GM18867 (cell line): Measurements from ENCODE around the gene PRKAG1.
A peak's percentile ranks its signal among the peaks of the same experiment; 100 is the strongest.

ENCODE experiments used
- ATAC-seq: cut with Tn5 transposase; IDR thresholded peaks from one replicate; pipeline ENCODE4 v1.9.1; 2021; ENCODE audit warnings: mild to moderate bottlenecking, moderate library complexity; ENCODE audit not compliant: unreplicated experiment

The PRKAG1 gene

DNA sequence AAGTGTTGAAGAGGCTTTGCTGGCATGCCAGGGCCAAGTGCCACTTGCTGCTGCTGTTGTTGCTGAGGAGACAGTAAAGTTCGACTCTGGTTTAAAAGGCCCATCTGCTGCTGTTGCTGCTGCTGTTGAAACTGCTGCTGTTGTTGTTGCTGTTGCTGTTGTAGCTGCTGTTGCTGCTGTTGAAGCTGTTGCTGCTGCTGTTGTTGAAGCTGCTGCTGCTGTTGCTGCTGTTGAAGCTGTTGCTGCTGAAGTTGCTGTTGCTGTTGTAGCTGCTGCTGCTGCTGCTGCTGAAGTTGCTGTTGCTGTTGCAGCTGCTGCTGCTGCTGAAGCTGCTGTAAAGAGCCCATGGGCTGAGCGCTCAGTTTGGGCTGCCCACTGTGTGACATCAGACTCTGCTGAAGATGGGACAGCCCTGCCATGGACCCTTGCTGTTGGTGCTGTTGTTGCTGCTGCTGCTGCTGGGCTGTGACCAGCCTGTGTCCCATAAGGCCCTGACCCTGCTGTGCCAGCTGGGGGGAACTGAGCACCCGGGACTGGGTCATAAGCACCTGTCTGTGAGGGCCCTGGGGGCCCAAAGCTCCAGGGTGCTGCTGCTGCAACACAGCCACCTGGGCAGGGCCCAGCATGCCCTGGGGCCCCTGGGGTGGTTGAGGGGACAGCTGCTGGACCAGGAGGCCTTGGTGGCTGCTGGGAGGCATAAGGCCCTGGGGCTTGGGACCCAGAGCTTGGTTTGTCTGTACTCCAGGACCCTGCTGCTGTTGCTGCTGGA is 14.3 kb upstream of the PRKAG1 start:
- no peak for ATAC-seq

DNA sequence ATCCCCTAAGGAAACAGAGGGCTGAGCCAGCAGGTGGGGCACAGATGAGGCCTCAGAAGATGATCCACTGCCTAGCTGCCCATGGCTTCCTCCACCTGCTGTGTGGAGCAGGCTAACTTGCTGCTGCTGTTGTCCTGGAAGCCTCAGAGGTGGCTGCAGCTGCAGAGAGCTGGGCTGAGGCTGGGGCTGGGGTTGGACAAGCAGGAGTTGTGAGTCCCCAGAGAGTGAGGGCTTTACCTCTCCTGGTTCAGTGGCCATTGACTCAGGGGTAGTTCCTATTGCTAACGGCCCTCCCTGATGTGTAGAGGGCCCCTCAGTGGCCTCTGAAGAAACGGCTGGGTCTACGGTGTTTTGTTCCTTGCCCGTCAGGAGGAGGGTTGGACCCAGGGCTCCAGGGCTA is 13.7 kb upstream of the PRKAG1 start:
- no peak for ATAC-seq

DNA sequence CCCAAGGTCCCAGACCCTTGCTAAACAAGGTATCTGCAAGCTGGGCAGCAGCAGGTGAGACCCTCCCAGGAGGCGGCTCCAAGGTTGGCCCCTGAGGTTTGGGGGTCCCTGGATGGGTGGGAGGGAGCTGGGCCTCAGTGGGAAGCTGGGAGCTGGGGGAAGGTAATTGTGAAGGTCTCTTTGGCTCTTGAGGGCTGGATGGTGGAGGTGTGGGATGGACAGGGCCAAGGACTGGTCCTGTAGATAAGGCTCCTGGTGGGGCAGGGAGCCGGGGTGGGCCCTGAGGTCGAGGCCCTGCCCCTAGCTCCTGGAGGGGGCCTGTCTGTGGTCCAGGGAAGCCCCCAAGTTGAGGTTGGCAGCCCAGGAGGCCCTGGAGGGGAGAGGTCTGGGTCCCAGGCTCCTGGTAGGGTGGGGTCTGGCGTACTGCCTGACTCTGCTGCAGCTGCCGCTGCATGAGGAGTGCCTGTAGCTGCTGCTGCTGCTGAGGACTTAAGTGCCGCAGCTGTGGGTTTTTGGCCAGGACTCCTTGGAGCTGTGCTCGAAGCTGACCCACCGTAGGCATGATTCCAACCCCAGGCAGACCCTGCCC is 13.1 kb upstream of the PRKAG1 start:
- ATAC-seq = no peak

DNA sequence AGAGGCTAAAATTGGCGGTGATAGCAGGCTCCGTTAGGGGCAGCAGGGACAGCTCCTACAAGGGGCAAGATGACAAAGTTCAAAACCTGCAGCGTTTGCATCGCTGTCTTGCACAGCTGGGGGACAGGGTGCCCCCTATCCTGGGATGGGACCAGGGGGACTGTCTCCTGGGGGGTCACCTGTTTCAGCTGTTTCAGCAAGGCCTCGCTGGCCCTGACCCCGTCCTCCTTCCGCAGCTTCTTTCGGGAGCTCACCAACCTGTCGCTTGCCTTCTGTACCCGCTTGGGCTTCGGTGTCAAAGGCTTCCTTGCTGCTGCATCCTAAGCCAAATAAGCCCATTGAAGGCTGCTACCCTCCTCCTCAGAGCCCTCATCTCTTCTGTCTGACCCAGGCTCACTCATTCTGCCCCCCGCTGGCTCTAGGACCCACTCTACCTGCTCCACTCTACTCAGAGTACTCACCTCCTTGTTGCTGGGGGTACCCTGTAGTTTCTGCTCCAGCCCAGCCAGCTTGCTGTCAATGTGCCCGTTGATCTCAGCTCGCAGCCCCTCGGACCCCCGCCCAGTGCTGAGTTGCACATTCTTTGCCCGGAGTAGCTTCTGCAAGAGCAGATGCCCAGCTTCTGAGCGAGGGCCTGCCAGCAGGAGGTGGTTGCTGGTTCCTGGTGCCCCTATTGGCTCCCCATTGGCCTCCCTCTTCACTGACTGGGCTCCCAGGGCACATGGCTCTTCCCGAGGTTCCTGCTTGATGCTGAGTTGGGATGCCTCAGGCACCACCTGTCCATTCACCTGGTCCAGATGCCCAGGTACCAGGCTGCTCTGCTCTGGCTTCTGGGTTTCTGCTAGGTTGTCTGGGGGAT is 12.4 kb upstream of the PRKAG1 start:
- no peak for ATAC-seq

DNA sequence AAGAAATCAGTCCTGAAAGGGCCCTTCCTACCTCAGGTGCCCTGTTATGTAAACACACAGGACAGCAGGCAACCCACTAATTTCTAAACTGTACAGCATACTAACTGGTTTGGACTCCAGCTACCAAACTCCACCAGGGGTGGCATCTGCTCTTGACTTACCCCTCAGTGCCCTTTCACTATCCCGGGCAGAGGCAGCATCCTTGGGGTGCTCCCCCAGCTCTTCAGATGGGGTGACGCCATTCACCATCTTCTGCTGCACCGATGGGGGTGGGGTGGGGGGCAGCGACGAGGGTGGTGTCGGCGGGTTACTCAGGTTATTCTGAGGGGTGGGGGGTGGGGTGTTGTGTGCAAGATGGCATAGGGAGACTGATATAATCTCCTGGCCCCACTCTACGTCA is 11.5 kb upstream of the PRKAG1 start:
- no peak for ATAC-seq

DNA sequence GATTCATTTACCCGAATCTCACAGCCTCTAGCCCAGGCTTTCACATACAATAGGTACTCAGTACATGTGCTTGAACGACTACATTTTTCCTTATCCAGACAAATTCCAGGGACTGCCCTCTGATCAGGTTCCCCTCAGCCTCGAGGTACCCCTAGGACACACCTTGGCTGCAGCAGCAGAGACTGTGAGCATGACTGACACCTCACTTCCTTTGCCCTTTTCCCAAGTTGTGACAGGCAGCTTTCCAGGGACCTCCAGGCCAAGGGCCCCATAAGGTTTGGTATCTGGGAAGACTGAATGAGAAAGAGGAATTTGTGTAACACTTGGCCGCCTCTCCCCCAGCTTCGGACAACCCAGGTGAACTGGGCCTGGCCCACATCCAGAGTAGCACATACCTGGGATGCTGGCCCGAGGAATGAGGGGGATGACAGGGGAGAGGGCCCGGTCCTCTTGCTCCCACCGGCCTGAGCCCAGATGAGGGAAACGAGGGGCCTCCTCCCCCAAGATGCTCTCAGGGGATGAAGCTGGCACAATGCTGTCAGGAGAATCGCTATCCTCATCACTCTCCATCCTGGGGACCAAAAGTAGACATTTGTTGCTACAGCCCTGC is 10.2 kb upstream of the PRKAG1 start:
- no peak for ATAC-seq

DNA sequence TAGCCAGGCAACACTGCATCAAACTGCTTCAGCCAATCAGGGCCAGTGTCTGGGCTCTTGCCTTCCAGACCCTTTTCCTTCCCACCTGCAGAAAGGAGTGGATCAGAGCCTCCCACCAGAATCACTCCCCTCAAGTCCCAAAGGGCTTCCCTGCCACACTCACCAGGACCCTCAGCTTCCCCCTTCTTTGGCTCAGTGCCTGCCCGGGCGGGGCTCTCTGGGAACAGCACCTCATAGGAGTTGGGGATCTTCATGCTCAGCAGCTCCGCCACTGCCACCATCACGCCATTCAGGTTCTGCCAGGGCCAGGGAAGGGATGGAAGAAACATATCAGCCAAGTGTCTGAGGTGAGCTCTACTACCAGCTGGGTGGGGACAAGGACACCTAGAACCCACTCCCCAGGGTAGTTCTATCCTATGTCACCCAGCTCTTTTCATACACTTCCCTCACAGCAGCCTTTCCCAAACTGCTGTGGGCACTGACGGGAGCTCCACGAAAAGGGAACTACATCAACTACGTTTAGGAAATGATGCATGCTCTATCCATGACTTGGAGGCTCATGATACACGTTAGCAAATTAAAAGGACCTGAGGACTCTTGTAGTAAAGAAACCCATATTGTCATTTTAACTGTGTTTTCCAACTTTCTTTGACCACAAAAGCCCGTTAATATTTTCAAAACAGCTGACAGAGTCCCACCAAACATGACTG is 9.4 kb upstream of the PRKAG1 start:
- no peak for ATAC-seq

DNA sequence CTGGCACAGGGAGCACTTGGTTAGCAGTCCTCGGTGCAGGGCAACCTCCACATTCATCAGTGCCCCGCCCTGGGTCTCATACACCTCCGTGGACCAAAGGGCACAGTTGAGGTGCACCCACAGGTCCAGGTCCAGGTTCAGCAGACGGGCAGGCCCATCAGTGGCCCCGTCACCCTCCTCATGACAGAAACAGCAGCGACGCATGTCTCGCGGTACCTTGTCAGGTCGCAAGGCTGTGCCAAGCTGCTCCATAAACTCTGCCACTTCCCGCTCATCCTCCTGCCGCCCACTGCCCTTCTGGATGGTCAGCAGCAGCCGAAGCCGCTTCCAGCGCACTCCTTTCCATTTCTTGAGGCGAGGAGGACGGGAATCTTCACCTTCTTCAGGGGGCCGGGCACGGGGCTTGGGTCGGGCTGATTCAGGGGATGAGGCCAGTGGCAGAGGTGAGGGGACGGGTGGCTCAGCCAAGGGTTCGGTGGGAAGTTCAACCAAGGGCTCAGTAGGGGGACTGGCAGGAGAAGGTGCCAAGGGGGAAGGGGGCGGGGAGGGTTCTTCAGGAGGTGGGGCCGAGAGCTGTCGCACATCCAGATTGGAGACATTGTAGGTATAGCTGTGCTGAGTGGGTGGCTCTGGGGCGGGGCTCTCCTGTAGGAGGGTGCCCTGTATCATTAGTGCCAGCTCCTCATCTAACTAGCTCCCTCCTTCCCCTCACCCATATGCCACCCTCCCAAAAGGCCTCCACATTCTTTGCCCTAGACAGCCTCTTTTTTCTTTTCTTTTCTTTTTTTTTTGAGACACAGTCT is 8.3 kb upstream of the PRKAG1 start:
- ATAC-seq = no peak

DNA sequence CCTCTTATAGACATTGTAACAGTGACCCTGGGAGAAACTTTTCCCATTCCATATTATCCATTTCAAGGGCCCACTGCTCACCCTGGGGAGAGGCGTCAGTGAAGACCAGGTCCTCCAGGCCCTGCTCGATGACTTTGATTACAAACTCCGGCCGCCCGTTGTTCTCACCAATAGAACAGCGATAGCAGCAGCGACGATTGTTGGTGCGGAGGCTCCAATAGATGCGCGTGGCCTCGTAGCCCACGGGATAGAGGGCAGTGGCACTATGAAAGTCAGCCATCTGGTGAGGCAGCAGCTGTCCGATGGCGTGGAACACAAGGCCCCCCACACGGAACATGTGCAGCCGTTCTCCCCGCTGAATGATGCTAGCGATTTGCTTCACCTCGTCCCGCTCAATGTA is 7.5 kb upstream of the PRKAG1 start:
- no peak for ATAC-seq

DNA sequence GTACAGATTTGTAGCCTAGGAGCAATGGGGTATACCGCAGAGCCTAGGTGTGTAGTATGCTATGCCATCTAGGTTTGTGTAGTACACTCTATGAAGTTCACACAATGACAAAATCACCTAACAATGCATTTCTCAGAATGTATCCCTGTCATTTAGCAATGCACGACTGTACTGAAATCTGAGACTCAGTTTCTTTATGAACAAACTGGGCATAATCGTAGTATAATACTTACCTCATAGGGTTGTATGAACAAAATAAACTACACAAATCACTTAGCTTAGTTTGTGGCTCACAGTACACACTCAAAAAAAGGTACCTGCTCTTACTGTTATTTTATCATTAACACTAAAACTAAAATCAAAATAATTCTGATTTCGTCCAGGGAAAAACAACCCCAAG is 6.9 kb upstream of the PRKAG1 start:
- ATAC-seq = no peak

DNA sequence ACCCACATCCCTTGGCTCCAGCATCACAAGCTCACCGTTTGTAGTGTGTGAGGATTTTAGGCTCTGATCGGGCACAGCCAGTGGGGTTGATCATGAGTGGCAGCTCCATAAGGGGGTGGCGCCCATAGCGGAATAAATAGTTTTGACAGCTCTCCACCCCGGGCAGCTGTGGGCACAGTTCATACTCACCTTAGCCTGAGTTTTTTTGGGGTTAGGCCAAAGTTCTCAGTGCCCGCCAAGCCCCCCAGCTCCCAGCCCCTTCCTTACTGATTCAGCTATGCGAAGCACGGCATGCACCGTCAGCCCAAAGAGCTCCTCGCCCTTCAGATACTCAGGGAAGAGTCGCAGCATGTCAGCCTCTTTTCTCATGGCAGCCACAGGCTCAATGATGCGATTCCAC is 6.0 kb upstream of the PRKAG1 start:
- no peak for ATAC-seq

DNA sequence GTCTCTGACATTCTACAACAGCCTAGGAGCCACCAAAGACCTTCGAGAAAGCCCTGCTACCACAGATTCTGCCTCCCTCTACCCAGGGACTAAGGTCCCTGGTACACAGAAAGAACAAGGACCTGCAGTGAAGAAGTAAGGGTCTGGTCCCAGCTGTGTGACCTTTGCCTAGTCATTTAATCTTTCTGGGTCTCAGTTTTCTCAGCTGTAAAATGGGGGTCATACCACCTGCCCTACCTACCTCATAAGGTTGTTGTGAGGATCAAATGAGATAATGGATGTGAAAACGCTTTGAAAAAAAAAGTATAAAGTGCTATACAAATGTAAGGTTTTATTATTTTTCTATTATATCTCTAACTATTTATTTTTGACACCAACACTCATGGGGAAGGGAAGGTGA is 5.2 kb upstream of the PRKAG1 start:
- no peak for ATAC-seq

DNA sequence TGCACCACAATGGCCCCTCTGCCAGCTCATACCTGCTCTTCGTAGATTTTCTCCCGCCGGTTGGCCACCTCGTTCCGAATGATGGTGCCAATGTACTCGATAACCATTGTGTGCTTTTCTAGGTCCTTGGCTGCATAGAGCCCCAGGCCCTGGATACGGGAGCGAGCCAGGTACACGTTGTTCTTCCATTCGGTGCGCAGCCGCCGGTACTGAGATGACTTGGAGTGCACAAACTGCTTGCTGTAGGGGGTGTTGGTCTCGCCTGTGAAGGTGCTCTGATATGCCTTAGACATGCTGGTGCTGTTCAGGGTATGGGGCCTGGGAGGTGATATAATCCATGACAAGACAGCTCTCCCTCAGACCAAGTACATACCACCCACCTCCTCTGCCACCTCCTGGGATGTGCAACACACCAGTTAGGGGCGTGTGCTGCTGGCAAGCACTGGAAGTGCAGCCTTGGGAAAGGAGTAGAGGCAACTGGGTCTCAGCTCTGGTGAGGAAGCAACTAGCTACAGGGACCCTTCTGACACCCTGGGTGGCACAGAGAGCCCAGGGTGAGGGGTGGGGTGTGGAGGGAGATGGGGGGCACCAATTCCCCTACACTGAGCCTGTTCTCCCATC is 4.1 kb upstream of the PRKAG1 start:
- ATAC-seq = no peak

DNA sequence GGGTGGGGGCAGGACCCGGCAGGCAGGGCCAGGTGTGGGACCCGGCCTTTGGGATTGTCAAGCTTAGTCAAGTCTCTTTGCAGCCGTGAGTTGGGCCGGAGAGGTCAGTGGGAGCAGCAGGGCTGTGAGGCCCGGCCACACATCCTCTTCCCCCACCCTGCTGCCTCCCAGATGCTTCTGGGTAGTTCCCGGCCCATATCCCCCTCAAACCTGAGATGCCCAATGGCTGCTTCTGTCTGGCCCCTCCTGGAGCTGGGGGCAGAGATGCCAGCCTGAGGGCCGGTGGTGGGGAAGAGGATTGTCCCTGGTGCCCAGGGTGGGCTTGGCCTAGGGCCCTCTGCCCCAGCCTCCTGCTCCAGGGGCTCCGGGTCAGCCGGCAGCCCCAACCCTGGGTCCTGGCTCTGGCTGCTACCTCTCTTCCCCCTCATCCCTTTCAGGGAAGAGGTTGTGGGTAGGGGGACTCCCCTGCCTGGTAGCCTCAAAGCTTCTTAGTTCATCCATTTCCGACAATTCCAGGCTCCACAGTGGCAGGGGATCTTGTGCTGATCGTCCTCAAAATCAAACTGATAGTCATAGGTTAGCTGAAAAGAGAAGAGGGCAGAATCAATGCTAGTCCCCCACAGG is 2.8 kb upstream of the PRKAG1 start:
- no peak for ATAC-seq

DNA sequence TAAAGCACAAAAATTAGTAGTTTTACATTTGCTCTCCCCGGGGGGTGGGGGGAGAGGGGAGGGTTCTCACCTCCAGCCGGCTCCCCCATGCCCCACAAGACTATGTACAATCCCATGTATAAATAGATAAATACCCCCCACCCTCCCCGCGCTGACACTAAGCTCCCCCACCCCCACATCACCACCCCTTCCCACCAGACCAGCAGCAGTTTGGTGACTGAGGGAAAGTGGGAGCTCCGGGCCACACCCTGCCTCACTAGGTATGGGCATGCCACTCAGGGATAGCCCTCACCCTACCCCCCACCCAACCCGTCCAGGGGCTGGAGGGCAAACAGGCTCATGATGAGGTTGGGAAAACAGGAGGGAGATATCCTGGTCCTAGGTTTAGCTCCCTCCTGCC is 1.9 kb upstream of the PRKAG1 start:
- no peak for ATAC-seq

DNA sequence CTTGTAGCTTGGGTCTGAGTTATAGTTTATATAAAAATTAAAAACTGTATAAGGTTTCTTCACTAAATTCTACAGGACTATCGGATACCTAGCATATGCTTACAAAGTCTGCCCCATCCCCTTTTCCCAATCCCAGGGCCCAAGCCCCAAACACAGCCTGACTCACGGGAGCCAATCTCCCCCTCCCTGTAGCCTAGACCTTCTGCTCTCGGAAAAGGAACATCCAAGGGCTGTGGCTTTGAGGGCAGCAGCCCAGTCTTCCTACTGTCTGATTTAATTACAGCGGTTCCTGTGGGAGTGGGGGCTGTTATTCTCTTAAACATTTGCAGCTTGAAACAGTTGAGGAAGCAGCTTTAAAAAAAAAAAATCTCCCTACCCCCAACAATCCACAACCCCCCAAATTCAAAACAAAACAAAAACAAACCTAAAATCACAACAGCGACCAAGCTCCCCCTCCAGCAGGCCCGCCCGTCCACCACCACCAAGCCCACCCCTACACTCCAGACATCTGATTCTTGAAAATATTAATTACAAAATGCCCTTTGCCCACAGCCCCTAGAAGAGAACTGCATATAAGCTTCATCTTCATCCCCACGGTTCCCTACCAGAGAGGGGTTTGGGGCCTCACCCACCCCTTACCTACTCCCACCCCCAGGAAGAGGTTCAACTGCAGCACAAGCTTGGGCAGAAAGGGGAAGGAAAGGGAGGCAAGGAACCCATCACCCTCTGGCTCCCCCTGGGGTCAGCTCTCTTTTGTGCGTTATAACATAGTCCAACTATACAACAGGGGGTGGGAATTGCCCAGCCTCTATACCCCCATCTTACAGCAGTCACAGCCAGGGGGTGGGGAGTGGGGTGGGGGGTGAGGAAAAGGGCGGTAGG is 1.1 kb upstream of the PRKAG1 start:
- no peak for ATAC-seq

DNA sequence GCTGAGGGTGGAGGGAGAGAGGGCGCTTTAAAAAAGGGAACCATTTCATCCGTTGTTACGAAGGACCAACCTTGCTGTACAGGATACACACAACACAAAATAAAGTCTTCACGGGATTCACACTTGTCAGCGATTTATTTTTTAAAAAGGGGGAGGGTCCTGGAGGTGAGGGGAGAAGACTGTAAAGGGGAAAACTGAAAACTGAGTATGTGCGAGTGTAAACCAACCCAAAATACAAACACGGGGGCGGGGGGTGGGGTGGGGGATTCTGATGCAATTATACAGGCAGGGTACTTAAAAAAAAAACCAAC is 499 bp upstream of the PRKAG1 start:
- ATAC-seq = peak; percentile 10

DNA sequence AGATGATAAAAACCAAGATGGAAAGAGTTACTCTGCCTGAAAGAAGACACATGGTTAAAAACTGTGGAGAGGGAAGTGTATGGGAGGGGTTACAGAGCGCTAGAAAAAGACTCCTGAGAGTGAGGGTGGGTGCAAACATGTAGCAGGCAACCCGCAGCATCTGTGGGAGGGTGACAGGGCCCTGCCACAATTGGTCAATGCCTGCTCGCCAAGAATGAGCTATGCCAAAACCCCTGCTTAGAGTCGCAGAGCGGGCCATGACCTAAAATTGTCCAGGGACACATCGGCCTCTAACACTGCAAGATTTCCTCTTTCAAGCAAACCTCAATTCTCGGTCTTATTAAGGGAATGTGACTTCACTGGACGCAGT is 700 bp downstream of the PRKAG1 start:
- ATAC-seq = peak; percentile 10

DNA sequence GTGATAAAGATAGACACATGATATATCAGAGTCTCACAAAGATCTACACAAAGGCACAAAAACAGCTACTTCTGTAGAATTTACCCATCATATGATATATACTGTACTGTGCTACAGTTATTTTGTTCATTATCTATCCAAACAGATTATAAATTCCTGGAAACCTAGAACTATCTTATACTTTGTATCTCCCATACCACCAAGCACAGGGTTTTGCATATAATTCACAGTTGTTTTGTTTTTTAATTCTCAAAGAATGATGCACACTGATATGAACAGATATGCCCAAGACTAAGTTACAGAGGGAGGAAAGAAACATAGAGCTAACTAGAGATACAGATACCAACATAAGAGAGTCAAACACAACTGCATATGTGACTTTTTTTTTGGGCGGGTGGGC is 3.4 kb downstream of the PRKAG1 start:
- ATAC-seq = no peak
